OCI-LY1 (cell line): Measurements from ENCODE around the gene TAS1R2.

Experiments used
- CTCF ChIP-seq: fragments of 200-600 bp; sonication (generic), shearing (Covaris generic); IDR thresholded peaks from 2 replicates; pipeline ENCODE4 v1.5.1; 2017; ENCODE audit warnings: mild to moderate bottlenecking, antibody characterized with exemption, low read length, moderate library complexity, mixed read lengths
- EZH2 ChIP-seq: fragments of 200-600 bp; sonication (generic), shearing (Covaris generic); IDR thresholded peaks from 2 replicates; pipeline ENCODE4 v1.8.0; 2017; ENCODE audit warnings: borderline replicate concordance, mixed run types, mild to moderate bottlenecking, antibody characterized with exemption, low read length, moderate library complexity, mixed read lengths

GRCh38 chr1:18881642-18882431 lies 22.4 kb upstream of the TAS1R2 start:
- no peak for TF ChIP-seq CTCF
- no peak for TF ChIP-seq EZH2
